Activated CD4-positive, alpha-beta T cell treated with anti-CD3 and anti-CD28 coated beads for 24 hours (primary cell): Measurements from ENCODE around the gene CST3.
"Not testable (repeated sequence)": the region's sequence is repeated elsewhere in the genome, so short reads cannot be mapped to it uniquely, and the experiment has no call there.

Source experiments
- DNase-seq, 2 donors: peaks; one replicate each; pipeline ENCODE4 v3.0.0-alpha.2; 2020; ENCODE audit warnings: low read depth in 2 of 2

The CST3 gene

DNA sequence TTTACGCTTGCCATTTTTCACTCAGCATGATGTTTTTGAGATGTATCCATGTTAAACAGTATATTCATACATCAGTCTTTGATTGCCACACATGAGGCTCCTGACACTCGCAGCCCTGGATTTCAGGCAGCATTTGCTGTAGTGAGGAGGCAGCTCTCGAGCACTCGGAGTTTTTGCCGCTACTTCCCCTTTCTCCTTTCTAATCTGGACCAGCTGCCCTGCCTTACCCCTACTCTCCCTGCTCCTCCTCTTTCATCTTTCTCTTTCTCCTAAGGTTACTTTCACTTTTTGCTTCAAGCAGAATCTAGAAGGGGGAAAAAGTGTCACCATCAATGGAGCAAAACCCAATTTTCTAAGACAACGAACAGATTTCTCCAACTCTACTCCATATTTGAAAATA lies 5.9 kb upstream of the CST3 start:
- DNase-seq: no peak

- DNase-seq: no peak
These were observed 4.4 kb upstream of the CST3 start for GRCh38 chr20:23641936-23642751.

GRCh38 chr20:23640671-23641667 lies 3.2 kb upstream of the CST3 start:
- no peak for DNase-seq

DNA sequence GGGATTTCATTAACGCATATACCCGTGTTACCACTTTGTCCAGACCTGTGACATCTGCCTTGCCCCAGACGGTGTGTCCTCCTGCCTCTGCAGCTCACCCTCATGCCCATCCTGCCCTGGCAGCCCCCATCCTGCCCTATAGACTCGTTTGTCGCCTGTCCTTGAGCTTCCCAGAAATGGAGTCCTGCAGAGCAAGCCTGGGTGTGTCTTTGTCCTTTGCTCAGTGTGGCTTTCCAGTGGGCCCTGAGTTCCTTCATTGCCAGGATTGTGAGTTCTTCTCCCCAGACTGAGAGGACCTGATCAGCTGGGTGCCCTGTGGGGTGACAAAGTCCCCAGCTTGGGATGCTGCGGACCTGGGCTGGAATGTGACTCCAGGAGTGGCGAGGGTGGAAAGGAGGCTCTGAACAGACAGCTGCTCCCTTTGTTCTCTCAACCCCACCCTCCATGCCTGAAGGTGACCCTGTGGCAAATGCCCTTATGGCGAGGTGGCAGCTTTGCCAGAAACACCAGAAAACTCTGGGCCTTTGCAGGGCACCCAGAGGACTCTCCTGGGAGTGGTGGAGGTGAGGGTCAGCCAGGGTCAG lies 2.4 kb upstream of the CST3 start:
- no peak for DNase-seq

DNA sequence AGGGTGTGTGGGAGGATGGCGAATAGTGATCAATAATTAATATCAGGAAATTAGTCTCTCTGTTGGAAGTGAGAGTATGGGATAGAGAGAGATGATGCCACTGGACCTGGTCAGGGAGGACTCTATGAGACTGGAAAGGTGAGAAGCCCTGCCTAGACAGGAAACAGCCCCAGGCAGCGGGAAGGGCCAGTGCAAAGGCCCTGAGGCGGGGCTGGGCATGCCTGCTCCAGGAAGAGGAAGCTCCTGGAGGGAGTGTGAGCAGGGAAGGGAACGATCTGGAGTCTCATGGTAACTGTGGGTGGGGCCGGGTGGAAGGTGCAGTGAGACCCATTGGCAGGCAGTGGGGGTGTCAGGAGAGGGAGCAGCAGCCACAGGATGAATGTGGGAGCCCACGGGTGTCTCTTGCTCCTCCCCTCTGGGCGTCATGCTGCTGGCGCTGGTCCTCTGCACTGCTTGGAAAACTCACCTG lies 1.8 kb upstream of the CST3 start:
- no peak for DNase-seq

DNA sequence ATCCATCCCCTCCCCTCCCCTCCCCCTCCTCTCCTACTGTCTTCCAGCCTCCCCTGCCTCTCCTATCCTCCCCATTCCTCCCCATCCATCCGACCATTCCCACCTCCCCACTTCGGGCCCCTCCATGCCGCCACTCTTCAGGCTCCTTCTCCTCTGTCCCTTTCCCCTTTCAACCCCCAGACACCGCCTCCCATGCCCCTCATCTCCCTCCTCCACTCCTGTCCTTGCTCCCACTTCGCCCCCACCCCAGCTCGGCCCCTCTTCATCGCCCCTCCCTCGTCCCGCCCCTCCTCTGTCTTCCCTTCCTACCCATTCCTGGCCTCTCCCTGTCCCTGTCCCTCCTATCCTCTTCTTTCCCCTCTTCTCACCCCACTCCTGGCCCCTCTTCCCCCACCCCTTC lies 554 bp upstream of the CST3 start:
- DNase-seq: no peak

- no peak for DNase-seq
These were observed 860 bp downstream of the CST3 start for GRCh38 chr20:23636908-23637281.

- DNase-seq: no peak
These were observed 1.4 kb downstream of the CST3 start for GRCh38 chr20:23636182-23636907.

GRCh38 chr20:23635768-23636090 lies 2.0 kb downstream of the CST3 start:
- DNase-seq: not testable (repeated sequence)

- no peak for DNase-seq
These were observed 2.6 kb downstream of the CST3 start for GRCh38 chr20:23634985-23635767.

GRCh38 chr20:23634044-23634801 lies 3.5 kb downstream of the CST3 start:
- DNase-seq: no peak

DNA sequence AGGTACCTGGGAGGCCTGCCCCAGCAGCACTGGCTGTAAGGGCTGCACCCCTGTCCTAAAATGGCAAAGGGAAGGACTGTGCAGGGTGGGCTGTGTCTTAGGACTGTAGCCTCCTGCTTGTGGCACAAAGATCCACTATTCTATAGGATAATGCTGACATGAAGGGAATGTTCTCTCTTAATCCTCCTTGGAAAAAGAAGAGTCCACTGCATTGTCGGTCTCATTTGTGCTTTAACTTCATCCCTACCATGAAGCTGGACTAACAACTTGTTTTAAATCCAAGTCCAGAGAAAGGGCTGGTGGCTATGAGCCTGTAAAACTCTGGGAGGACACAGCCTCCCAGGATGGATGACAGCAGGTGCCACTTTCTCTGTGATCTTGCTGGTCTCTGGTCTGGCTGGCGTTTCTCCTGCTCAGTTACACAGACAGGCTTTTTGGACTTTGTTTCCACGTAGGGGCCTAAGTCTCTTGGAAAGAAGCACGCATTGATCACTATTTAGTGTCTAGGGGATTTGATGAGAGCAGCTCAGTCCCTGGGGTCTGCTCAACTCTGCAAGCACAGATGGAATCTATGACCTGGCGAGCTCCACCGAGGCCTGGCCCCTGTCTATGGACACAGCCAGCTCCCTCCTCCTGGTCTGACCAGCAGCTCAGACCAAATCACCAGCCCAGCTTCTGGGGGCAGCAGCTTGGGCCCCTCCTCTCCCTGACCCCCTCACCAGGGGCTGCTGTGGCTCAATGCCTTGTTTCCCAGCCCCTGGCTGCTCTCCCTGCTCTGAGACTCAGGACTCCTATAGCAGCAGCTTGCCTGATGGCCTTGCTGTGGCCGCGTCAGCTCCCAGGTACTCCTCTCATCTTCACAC lies 4.8 kb downstream of the CST3 start:
- no peak for DNase-seq

- DNase-seq: no peak
These were observed 5.6 kb downstream of the CST3 start for GRCh38 chr20:23631981-23632710.

DNA sequence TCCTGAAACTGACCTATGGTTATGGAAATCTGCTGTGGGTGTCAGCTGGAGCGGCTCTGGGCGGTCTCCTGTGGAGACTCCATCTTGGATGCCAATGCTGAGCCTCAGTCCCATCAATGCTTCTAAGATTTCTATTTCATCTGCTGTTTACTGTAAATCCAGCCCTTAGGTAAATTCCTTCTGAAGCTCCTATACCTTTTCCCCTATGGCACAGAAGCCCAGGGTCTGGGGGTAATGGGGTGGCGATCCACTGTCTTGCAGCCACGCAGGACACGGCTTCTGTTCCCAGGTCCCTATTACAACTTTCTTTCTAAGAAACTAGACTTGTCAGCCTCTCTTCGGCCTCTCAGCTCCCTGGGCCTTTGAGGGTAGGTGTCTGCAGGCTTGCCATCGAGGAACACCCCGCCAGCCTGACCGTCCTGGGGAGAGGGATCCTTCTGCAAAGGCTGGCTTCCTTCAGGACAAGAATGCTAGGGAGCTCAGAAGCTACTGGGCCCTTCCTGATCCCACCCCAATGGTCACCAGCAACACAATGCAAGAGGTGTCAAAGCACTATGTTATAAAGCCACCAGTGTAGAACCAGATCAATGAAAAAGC lies 6.4 kb downstream of the CST3 start:
- no peak for DNase-seq

- no peak for DNase-seq
These were observed 7.3 kb downstream of the CST3 start for GRCh38 chr20:23630392-23630849.

- no peak for DNase-seq
These were observed 8.0 kb downstream of the CST3 start for GRCh38 chr20:23629542-23630391.

DNA sequence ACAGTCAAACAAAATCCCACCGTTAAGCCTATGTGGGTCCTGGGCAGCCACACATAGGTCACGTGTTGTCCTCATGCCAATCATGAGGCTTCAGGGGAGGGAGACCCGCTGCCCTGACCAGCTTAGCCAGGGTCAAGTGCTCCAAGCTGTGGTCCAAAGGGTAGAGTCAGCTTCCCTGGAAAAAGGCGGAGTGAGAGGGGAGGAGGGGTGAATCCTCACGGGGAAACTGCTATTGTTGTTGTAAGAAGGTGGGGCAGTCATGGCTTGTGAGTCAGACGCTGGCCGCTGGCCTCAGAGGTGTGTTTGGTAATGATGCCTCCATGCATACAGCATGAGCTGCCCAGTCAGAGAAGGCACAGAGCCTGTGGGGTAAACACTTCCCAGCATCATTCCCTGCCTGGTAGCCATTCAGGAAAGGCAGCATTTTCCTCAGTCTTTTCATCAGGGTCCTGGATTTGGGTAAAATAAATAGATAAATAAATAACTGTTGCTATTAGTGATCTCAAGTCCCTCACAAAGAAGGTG lies 8.7 kb downstream of the CST3 start:
- DNase-seq: no peak
